CD14-positive monocyte (primary cell): Measurements from ENCODE around the gene CTNS. TPM values are rescaled to one million over a fixed set of nuclear protein-coding genes. Genes with fewer than 3 reads are reported as not detected.

Experiments used
- DNase-seq, 3 donors: peaks; one replicate each; pipeline ENCODE4 v3.0.0-alpha.2; 2011 to 2022
- H2AFZ ChIP-seq: 2 replicates; pipeline ENCODE4 v1.6.0; 2012; ENCODE audit warnings: mild to moderate bottlenecking, low read depth, low read length, inconsistent platforms; ENCODE audit not compliant: insufficient read depth, poor library complexity, severe bottlenecking
- H3K27ac ChIP-seq, 2 donors: 1 replicate in 1 of 2; 2 replicates in 1 of 2; pipeline ENCODE4 v1.5.1; 2012 to 2013; ENCODE audit warnings: low read length in 2 of 2, control low read depth in 1 of 2, inconsistent platforms in 1 of 2, low read depth in 1 of 2, mild to moderate bottlenecking in 1 of 2
- H3K27me3 ChIP-seq, 2 donors: one replicate each; pipeline versions ENCODE4 v1.6.0 to v1.6.1; 2011 to 2013; ENCODE audit warnings: low read length in 2 of 2; ENCODE audit not compliant: control insufficient read depth in 2 of 2, insufficient read depth in 2 of 2
- H3K36me3 ChIP-seq, 2 donors: replicated peaks in 1 of 2; 1 replicate in 1 of 2; 2 replicates in 1 of 2; pipeline versions ENCODE4 v1.5.1 to v1.6.1; 2012 to 2013; ENCODE audit warnings: low read length in 2 of 2, control low read depth in 1 of 2, inconsistent platforms in 1 of 2, mild to moderate bottlenecking in 1 of 2; ENCODE audit not compliant: insufficient read depth in 2 of 2, control insufficient read depth in 1 of 2
- H3K4me1 ChIP-seq, 2 donors: 1 replicate in 1 of 2; 2 replicates in 1 of 2; pipeline versions ENCODE4 v1.5.1 to v1.6.1; 2012 to 2013; ENCODE audit warnings: low read length in 2 of 2, control low read depth in 1 of 2, inconsistent platforms in 1 of 2, mild to moderate bottlenecking in 1 of 2, moderate library complexity in 1 of 2; ENCODE audit not compliant: insufficient read depth in 2 of 2, control insufficient read depth in 1 of 2
- H3K4me2 ChIP-seq: replicated peaks from 2 replicates; pipeline ENCODE3; 2012; ENCODE audit warnings: low read length, moderate library complexity, mild to moderate bottlenecking; ENCODE audit not compliant: poor library complexity, severe bottlenecking; ENCODE audit errors: extremely low read depth
- H3K4me3 ChIP-seq, 3 experiments: fragments of 200-600 bp in 1 of 3; sonication (generic) in 1 of 3; replicated peaks in 1 of 3; 1 replicate in 2 of 3; 2 replicates in 1 of 3; pipeline ENCODE4 v1.5.1; 2011 to 2013; ENCODE audit warnings: low read length in 3 of 3, mild to moderate bottlenecking in 3 of 3, control low read depth in 2 of 3, low read depth in 2 of 3, inconsistent platforms in 1 of 3, moderate library complexity in 1 of 3
- H3K79me2 ChIP-seq: 2 replicates; pipeline ENCODE4 v1.6.0; 2012; ENCODE audit warnings: mild to moderate bottlenecking, control low read depth, inconsistent platforms, low read length, moderate library complexity; ENCODE audit not compliant: insufficient read depth
- H3K9ac ChIP-seq: 2 replicates; pipeline ENCODE4 v1.6.0; 2017; ENCODE audit warnings: low read length, mild to moderate bottlenecking; ENCODE audit not compliant: insufficient read depth, poor library complexity, severe bottlenecking
- H3K9me3 ChIP-seq, 2 donors: replicated peaks in 1 of 2; 1 replicate in 1 of 2; 2 replicates in 1 of 2; pipeline versions ENCODE4 v1.5.1 to v1.6.1; 2012 to 2013; ENCODE audit warnings: low read length in 2 of 2, control low read depth in 1 of 2; ENCODE audit not compliant: control insufficient read depth in 1 of 2, insufficient read depth in 1 of 2
- H4K20me1 ChIP-seq: 2 replicates; pipeline ENCODE4 v1.6.0; 2012; ENCODE audit warnings: mild to moderate bottlenecking, low read length, control low read depth, moderate library complexity; ENCODE audit not compliant: insufficient read depth
- H3K27ac Mint-ChIP-seq, 7 donors: one replicate each; pipeline ENCODE4 v1.8.0; 2020; ENCODE audit warnings: mild to moderate bottlenecking in 7 of 7, mixed read lengths in 7 of 7, moderate library complexity in 6 of 7, inconsistent platforms in 2 of 7
- H3K27me3 Mint-ChIP-seq, 3 donors: one replicate each; pipeline ENCODE4 v1.8.0; 2021 to 2022; ENCODE audit warnings: low read depth in 3 of 3, mild to moderate bottlenecking in 3 of 3, mixed read lengths in 3 of 3, moderate library complexity in 3 of 3, inconsistent platforms in 1 of 3
- H3K36me3 Mint-ChIP-seq, 2 donors: one replicate each; pipeline ENCODE4 v1.8.0; 2020; ENCODE audit warnings: mixed read lengths in 2 of 2, inconsistent platforms in 1 of 2, mild to moderate bottlenecking in 1 of 2
- H3K4me1 Mint-ChIP-seq: one replicate; pipeline ENCODE4 v1.8.0; 2020; ENCODE audit warnings: mild to moderate bottlenecking, mixed read lengths
- H3K4me3 Mint-ChIP-seq, 2 donors: one replicate each; pipeline ENCODE4 v1.8.0; 2020; ENCODE audit warnings: mild to moderate bottlenecking in 2 of 2, mixed read lengths in 2 of 2, moderate library complexity in 1 of 2
- H3K9me3 Mint-ChIP-seq, 7 donors: one replicate each; pipeline ENCODE4 v1.8.0; 2020 to 2022; ENCODE audit warnings: mixed read lengths in 7 of 7, mild to moderate bottlenecking in 6 of 7, moderate library complexity in 6 of 7, inconsistent platforms in 2 of 7
- CTCF ChIP-seq: fragments of 200-600 bp; IDR thresholded peaks from one replicate; pipeline ENCODE4 v1.8.0; 2022; ENCODE audit warnings: antibody characterized with exemption, mild to moderate bottlenecking
- WGBS: methylation state at CpG from one replicate; pipeline ENCODE4 v1.1.5; 2013; ENCODE audit warnings: missing lambda C conversion rate; ENCODE audit not compliant: insufficient coverage; 5-methylcytosine and 5-hydroxymethylcytosine counted together
- intact Hi-C, 2 donors: fragments of 100-400 bp; cut with micrococcal nuclease; formaldehyde crosslinking; loops; one replicate each; pipeline versions ENCODE4 v1.15.0 to v1.15.1; 2023
- polyA plus RNA-seq, 3 donors: library from polyadenylated mRNA; depleted of rRNA in 1 of 3; unstranded in 2 of 3; stranded (reverse) in 1 of 3; fragments of 300-500 nt in 2 of 3; fragments of >200 nt in 1 of 3; fragmentation: Illumina TruSeq in 2 of 3; gene quantifications; 1 replicate in 2 of 3; 2 replicates in 1 of 3; pipeline ENCODE4 v1.2.3, GENCODE V29; 2012 to 2021

CTNS gene
- polyA plus RNA-seq, 3 donors = 11.6 to 11.8 (median 11.7) TPM

GRCh38 chr17:3626831-3627768 lies 9.5 kb upstream of the CTNS start:
- H3K79me2 ChIP-seq = no peaks in the 10 kb centered on the region
- Mint-ChIP-seq H3K4me1 (peaks cover 3% of the 10 kb centered on the region), H3K9me3 (peaks cover 0 to 2% (median 0%) of the 10 kb centered on the region in 7 donors), H3K36me3 (peaks cover 53 to 80% of the 10 kb centered on the region in 2 donors), H3K27me3 (no peaks in the 10 kb centered on the region), H3K4me3 (no peak overlapping the region), H3K27ac (peak overlapping the region in 1 of 7 donors; percentile 22)
- no peaks in the 10 kb centered on the region for H3K27me3 ChIP-seq
- H3K9ac ChIP-seq = no peak overlapping the region
- 94% methylated on average over 4 of the region's 16 CpGs for WGBS
- H3K4me1 ChIP-seq = no peaks in the 10 kb centered on the region
- no peaks in the 10 kb centered on the region for H4K20me1 ChIP-seq
- H3K27ac ChIP-seq = no peak overlapping the region
- intact Hi-C loops = no loop called here
- DNase-seq = no peak
- peaks cover 43 to 64% of the 10 kb centered on the region in 2 donors for H3K36me3 ChIP-seq
- H3K9me3 ChIP-seq = no peaks in the 10 kb centered on the region
- no peak overlapping the region for H3K4me2 ChIP-seq
- no peak overlapping the region for H3K4me3 ChIP-seq
- TF ChIP-seq CTCF = no peak
- H2AFZ ChIP-seq = no peak overlapping the region

GRCh38 chr17:3627769-3628167 lies 8.8 kb upstream of the CTNS start:
- Histone ChIP-seq H3K4me1 (no peaks in the 10 kb centered on the region), H3K27me3 (no peaks in the 10 kb centered on the region), H2AFZ (no peak overlapping the region), H3K4me3 (no peak overlapping the region), H3K9ac (no peak overlapping the region), H4K20me1 (no peaks in the 10 kb centered on the region), H3K79me2 (peaks cover 5% of the 10 kb centered on the region), H3K4me2 (no peak overlapping the region), H3K36me3 (peaks cover 39 to 64% of the 10 kb centered on the region in 2 donors), H3K9me3 (no peaks in the 10 kb centered on the region), H3K27ac (no peak overlapping the region)
- intact Hi-C loops = no loop called here
- WGBS = no CpG with 5 or more reads among the region's 11 CpGs
- Mint-ChIP-seq H3K4me1 (peaks cover 3% of the 10 kb centered on the region), H3K9me3 (peaks cover 0 to 2% (median 0%) of the 10 kb centered on the region in 7 donors), H3K36me3 (peaks cover 56 to 78% of the 10 kb centered on the region in 2 donors), H3K27me3 (no peaks in the 10 kb centered on the region), H3K27ac (peak overlapping the region in 1 of 7 donors; percentile 22), H3K4me3 (no peak overlapping the region)
- DNase-seq = no peak
- no peak for TF ChIP-seq CTCF
